Loucy (cell line): ENCODE measurements around the gene MRPL2.

Source experiments
- H2AFZ ChIP-seq: fragments of 200-600 bp; sonication (generic); 2 replicates; pipeline ENCODE4 v1.6.0; 2016; ENCODE audit warnings: antibody characterized with exemption, mild to moderate bottlenecking, low read length, moderate library complexity
- H3F3A ChIP-seq: fragments of 200-600 bp; 2 replicates; pipeline ENCODE4 v1.6.0; 2016; ENCODE audit warnings: antibody characterized with exemption, low read depth, mild to moderate bottlenecking
- H3K27me3 ChIP-seq: fragments of 200-600 bp; sonication (generic); 2 replicates; pipeline ENCODE4 v1.6.1; 2014; ENCODE audit warnings: low read length, mild to moderate bottlenecking; ENCODE audit not compliant: insufficient read depth, poor library complexity, severe bottlenecking
- H3K36me3 ChIP-seq: fragments of 200-600 bp; sonication (generic); 2 replicates; pipeline ENCODE4 v1.6.1; 2016; ENCODE audit warnings: low read length; ENCODE audit not compliant: insufficient read depth
- H3K4me1 ChIP-seq: fragments of 200-600 bp; sonication (generic); 2 replicates; pipeline ENCODE4 v1.5.1; 2014; ENCODE audit warnings: low read length, mild to moderate bottlenecking; ENCODE audit not compliant: insufficient read depth, poor library complexity, severe bottlenecking
- H3K4me2 ChIP-seq: fragments of 200-600 bp; sonication (generic); 2 replicates; pipeline ENCODE4 v1.6.0; 2014; ENCODE audit warnings: antibody characterized with exemption, low read length, low read depth, mild to moderate bottlenecking; ENCODE audit not compliant: poor library complexity, severe bottlenecking
- H3K4me3 ChIP-seq: fragments of 200-600 bp; sonication (generic); 2 replicates; pipeline ENCODE4 v1.5.1; 2014; ENCODE audit warnings: low read length, mild to moderate bottlenecking, mixed read lengths; ENCODE audit not compliant: poor library complexity, severe bottlenecking
- H3K79me2 ChIP-seq: fragments of 200-600 bp; sonication (generic); 2 replicates; pipeline ENCODE4 v1.6.1; 2014; ENCODE audit warnings: low read length; ENCODE audit not compliant: insufficient read depth
- H3K9ac ChIP-seq: fragments of 200-600 bp; sonication (generic); 2 replicates; pipeline ENCODE4 v1.6.0; 2014; ENCODE audit warnings: mild to moderate bottlenecking, low read depth, low read length, moderate library complexity; ENCODE audit not compliant: poor library complexity, severe bottlenecking
- H3K9me2 ChIP-seq: fragments of 200-600 bp; sonication (generic); replicated peaks from 2 replicates; pipeline ENCODE4 v1.6.1; 2016; ENCODE audit warnings: low read depth, low read length, mixed read lengths
- H3K9me3 ChIP-seq: fragments of 200-600 bp; sonication (generic); 2 replicates; pipeline ENCODE4 v1.6.1; 2014; ENCODE audit warnings: mild to moderate bottlenecking, antibody characterized with exemption, low read length, low read depth; ENCODE audit not compliant: insufficient read depth
- H4K20me1 ChIP-seq: fragments of 200-600 bp; sonication (generic); 2 replicates; pipeline ENCODE4 v1.6.0; 2014; ENCODE audit warnings: antibody characterized with exemption, low read length, mild to moderate bottlenecking; ENCODE audit not compliant: insufficient read depth, poor library complexity, severe bottlenecking
- CTCF ChIP-seq: fragments of 200-600 bp; sonication (generic); conservative IDR thresholded peaks from 2 replicates; pipeline ENCODE4 v1.5.1; 2014; ENCODE audit warnings: mild to moderate bottlenecking, antibody characterized with exemption, low read length
- EZH2phosphoT487 ChIP-seq: fragments of 200-600 bp; IDR thresholded peaks from 2 replicates; pipeline ENCODE4 v1.6.1; 2018; ENCODE audit warnings: antibody characterized with exemption, mild to moderate bottlenecking, moderate library complexity, borderline replicate concordance

The MRPL2 gene

GRCh38 chr6:43040542-43041257, 18.5 kb downstream of the MRPL2 start:
- no peaks in the 10 kb centered on the region for H3F3A ChIP-seq
- H3K4me2 ChIP-seq = no peak overlapping the region
- H4K20me1 ChIP-seq = no peaks in the 10 kb centered on the region
- TF ChIP-seq CTCF (no peak), EZH2phosphoT487 (no peak)
- no peaks in the 10 kb centered on the region for H3K9me3 ChIP-seq
- no peak overlapping the region for H3K4me3 ChIP-seq
- H3K4me1 ChIP-seq = no peaks in the 10 kb centered on the region
- peaks cover 11% of the 10 kb centered on the region; the same call in 1 of the 2 replicates for H3K36me3 ChIP-seq
- no peaks in the 10 kb centered on the region for H3K79me2 ChIP-seq
- H3K9ac ChIP-seq = no peak overlapping the region
- no peak overlapping the region for H2AFZ ChIP-seq
- no peaks in the 10 kb centered on the region for H3K9me2 ChIP-seq
- H3K27me3 ChIP-seq = no peaks in the 10 kb centered on the region

DNA sequence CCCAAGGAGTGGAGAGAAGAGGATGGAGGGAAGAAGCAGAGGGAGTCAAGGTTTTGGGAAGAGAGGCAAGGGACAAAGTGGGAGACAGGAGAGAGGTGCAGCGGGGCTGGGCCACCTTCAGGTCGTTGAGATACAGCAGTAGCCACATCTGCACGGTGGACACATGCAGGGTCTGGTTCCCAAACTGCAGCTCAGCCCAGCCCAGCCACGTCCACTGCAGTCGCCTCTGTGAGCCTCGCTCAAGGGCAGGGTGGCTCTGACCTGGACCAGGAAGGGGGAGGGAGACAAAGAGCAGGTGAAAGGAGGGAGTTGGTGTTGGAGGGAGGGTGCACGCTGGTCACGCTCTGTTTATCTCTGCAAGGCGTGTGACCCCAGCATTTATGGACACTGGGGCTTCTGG, 20.5 kb downstream of the MRPL2 start:
- no peak overlapping the region for H3K4me2 ChIP-seq
- peaks cover 12% of the 10 kb centered on the region; the same call in 1 of the 2 replicates for H3K36me3 ChIP-seq
- no peaks in the 10 kb centered on the region for H3K9me3 ChIP-seq

GRCh38 chr6:43037706-43038105, 21.5 kb downstream of the MRPL2 start:
- H3K27me3 ChIP-seq = no peaks in the 10 kb centered on the region

More for the DNA sequence above, 20.5 kb downstream of the MRPL2 start:
- H4K20me1 ChIP-seq = no peaks in the 10 kb centered on the region
- no peak overlapping the region for H3K4me3 ChIP-seq
- no peaks in the 10 kb centered on the region for H3K4me1 ChIP-seq
- TF ChIP-seq CTCF (no peak), EZH2phosphoT487 (no peak)
- H3K9ac ChIP-seq = no peak overlapping the region
- H3K27me3 ChIP-seq = no peaks in the 10 kb centered on the region
- no peaks in the 10 kb centered on the region for H3F3A ChIP-seq
- H3K9me2 ChIP-seq = no peaks in the 10 kb centered on the region
- no peak overlapping the region for H2AFZ ChIP-seq
- no peaks in the 10 kb centered on the region for H3K79me2 ChIP-seq

More at GRCh38 chr6:43037706-43038105, 21.5 kb downstream of the MRPL2 start:
- no peak for TF ChIP-seq EZH2phosphoT487
- no peak for TF ChIP-seq CTCF
- Histone ChIP-seq H3K4me1 (no peaks in the 10 kb centered on the region), H2AFZ (no peak overlapping the region), H3K9me2 (no peaks in the 10 kb centered on the region), H3F3A (no peaks in the 10 kb centered on the region), H3K36me3 (peaks cover 12% of the 10 kb centered on the region; the same call in 1 of the 2 replicates), H4K20me1 (no peaks in the 10 kb centered on the region), H3K79me2 (no peaks in the 10 kb centered on the region), H3K9ac (no peak overlapping the region), H3K4me2 (no peak overlapping the region), H3K4me3 (no peak overlapping the region), H3K9me3 (no peaks in the 10 kb centered on the region)
